Activated naive CD8-positive, alpha-beta T cell treated with anti-CD3 and anti-CD28 coated beads, Interleukin-2, amount 50 U/mL, for 24 hours (primary cell): ENCODE measurements around the gene NDUFB11.

Source experiments
- ATAC-seq: fragments of 150-1000 bp; cut with Tn5 transposase; one replicate; pipeline ENCODE4 v1.10.0; 2021
- DNase-seq: peaks from one replicate; pipeline ENCODE4 v3.0.0; 2021
- H3K27ac Mint-ChIP-seq: one replicate; pipeline ENCODE4 v1.8.0; 2021; ENCODE audit warnings: mild to moderate bottlenecking, mixed read lengths
- H3K27me3 Mint-ChIP-seq: one replicate; pipeline ENCODE4 v1.8.0; 2021; ENCODE audit warnings: mixed read lengths
- H3K36me3 Mint-ChIP-seq: one replicate; pipeline ENCODE4 v1.8.0; 2021; ENCODE audit warnings: low read depth, mixed read lengths
- H3K4me1 Mint-ChIP-seq: one replicate; pipeline ENCODE4 v1.8.0; 2021; ENCODE audit warnings: mixed read lengths
- H3K4me3 Mint-ChIP-seq: one replicate; pipeline ENCODE4 v1.8.0; 2021; ENCODE audit warnings: mild to moderate bottlenecking, moderate library complexity, mixed read lengths
- H3K9me3 Mint-ChIP-seq: one replicate; pipeline ENCODE4 v1.8.0; 2021; ENCODE audit warnings: mixed read lengths

The NDUFB11 gene

DNA sequence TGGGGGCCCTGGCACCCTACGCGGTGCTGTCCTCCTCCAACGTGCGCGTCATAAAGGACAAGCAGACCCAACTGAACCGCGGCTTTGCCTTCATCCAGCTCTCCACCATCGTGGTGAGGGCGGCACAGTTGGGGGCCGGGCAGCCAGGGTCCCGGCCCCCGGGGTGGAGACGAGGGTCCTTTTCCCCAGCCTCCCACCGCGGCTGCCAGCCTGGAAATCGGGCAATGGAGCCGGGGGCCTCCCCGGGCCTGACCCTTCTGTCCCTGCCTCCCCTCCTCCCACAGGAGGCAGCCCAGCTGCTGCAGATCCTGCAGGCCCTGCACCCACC, 35.4 kb upstream of the NDUFB11 start:
- ATAC-seq = no peak
- Mint-ChIP-seq H3K9me3 (no peaks in the 10 kb centered on the region), H3K36me3 (peaks cover 16% of the 10 kb centered on the region), H3K4me3 (no peak overlapping the region), H3K4me1 (no peaks in the 10 kb centered on the region), H3K27ac (no peak overlapping the region), H3K27me3 (no peaks in the 10 kb centered on the region)
- DNase-seq = no peak

DNA sequence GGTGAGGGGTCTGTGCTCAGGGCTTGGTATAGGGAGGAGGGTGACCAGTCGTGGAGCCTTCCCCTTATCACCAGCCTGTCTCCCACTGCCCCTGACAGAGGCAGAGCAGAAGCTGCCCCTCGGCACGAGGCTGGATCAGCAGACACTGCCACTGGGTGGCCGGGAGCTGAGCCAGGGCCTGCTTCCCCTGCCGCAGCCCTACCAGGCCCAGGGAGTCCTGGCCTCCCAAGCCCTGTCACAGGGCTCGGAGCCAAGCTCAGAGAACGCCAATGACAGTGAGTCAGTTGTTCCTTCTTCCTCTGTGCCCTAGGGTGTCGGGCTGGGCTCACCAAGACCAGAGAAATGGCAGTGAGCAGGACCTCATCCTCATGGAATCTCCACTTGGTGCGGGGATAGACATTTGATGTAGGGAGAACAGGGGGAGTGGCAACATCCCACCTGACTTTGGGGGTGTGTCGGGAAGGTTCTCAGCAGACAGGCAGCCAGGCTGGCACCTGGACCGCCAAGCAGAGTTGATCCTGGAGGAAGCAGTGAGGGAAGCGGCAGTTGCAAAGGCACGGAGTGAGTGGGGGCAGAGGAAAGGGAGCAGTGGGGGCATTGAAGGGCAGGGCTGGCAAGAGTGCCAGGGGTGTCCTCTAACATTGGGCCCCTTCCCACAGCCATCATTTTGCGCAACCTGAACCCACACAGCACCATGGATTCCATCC, 34.9 kb upstream of the NDUFB11 start:
- Mint-ChIP-seq H3K4me1 (no peaks in the 10 kb centered on the region), H3K27me3 (no peaks in the 10 kb centered on the region), H3K36me3 (peaks cover 15% of the 10 kb centered on the region), H3K9me3 (no peaks in the 10 kb centered on the region), H3K27ac (no peak overlapping the region), H3K4me3 (no peak overlapping the region)
- ATAC-seq (no peak), DNase-seq (no peak)

- DNase-seq = no peak
- no peak for ATAC-seq
- H3K27me3 Mint-ChIP-seq = no peaks in the 10 kb centered on the region
- no peaks in the 10 kb centered on the region for H3K4me1 Mint-ChIP-seq
- no peak overlapping the region for H3K27ac Mint-ChIP-seq
- no peak overlapping the region for H3K4me3 Mint-ChIP-seq
- H3K36me3 Mint-ChIP-seq = peaks cover 15% of the 10 kb centered on the region
- H3K9me3 Mint-ChIP-seq = no peaks in the 10 kb centered on the region
These were observed 33.8 kb upstream of the NDUFB11 start for GRCh38 chrX:47178337-47178736.

GRCh38 chrX:47177079-47177478, 32.6 kb upstream of the NDUFB11 start:
- no peaks in the 10 kb centered on the region for H3K9me3 Mint-ChIP-seq

DNA sequence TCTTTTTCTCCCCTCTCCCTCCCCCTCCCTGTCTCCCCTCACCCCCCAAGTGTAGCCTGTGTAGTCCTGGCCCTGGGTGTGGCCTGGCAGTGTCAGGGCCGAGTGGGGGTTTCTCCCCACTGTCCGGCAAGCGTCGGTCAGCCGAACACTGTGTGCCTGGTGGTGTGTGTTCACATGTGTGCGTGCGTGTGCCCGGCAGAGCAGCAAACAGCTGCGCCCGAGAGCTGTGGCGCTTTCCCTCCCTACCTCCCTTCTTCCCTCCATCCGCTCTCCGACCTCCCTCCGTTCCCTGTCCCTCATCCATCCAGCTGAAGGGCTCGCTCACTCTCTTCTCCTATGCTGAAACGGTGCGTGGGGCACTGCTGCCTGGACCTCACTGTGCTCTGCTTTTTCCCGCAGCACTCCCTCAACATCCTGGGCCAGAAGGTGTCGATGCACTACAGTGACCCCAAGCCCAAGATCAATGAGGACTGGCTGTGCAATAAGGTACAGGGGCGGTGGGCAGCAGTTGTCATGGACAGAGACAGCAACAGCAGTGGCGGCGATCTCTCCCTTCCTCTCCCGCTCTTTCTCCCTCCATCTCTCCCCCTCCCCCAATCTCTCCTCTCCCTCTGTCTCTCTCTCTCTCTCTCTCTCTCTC, 31.7 kb upstream of the NDUFB11 start:
- Mint-ChIP-seq H3K4me3 (no peak overlapping the region), H3K27ac (no peak overlapping the region), H3K9me3 (no peaks in the 10 kb centered on the region), H3K4me1 (no peaks in the 10 kb centered on the region), H3K36me3 (peaks cover 10% of the 10 kb centered on the region), H3K27me3 (no peaks in the 10 kb centered on the region)
- DNase-seq (no peak), ATAC-seq (no peak)

More at GRCh38 chrX:47177079-47177478, 32.6 kb upstream of the NDUFB11 start:
- Mint-ChIP-seq H3K4me3 (no peak overlapping the region), H3K27me3 (no peaks in the 10 kb centered on the region), H3K27ac (no peak overlapping the region), H3K36me3 (peaks cover 8% of the 10 kb centered on the region), H3K4me1 (no peaks in the 10 kb centered on the region)
- ATAC-seq (no peak), DNase-seq (no peak)

DNA sequence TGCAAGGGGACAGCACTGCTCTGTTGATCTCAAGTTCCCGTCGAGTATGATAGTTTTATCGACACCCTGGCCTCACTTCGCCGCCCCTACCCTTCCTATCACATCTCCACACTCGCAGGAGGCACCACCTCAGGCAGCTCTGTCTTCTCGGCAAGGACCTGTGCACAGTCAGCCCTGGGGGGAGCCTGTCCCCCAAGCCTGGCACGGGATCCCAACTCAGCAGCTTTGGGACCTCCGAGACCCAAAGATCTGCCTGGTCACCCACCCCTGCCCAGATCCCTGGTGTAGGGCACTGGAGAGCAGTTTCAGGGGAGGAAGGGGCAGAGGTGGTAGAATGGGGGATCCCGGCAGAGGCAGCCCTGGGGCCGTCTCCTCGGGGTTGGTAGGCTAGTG, 31.1 kb upstream of the NDUFB11 start:
- Mint-ChIP-seq H3K9me3 (no peaks in the 10 kb centered on the region), H3K27me3 (no peaks in the 10 kb centered on the region), H3K27ac (no peak overlapping the region), H3K4me3 (no peak overlapping the region), H3K4me1 (no peaks in the 10 kb centered on the region), H3K36me3 (peaks cover 10% of the 10 kb centered on the region)
- DNase-seq (no peak), ATAC-seq (no peak)

DNA sequence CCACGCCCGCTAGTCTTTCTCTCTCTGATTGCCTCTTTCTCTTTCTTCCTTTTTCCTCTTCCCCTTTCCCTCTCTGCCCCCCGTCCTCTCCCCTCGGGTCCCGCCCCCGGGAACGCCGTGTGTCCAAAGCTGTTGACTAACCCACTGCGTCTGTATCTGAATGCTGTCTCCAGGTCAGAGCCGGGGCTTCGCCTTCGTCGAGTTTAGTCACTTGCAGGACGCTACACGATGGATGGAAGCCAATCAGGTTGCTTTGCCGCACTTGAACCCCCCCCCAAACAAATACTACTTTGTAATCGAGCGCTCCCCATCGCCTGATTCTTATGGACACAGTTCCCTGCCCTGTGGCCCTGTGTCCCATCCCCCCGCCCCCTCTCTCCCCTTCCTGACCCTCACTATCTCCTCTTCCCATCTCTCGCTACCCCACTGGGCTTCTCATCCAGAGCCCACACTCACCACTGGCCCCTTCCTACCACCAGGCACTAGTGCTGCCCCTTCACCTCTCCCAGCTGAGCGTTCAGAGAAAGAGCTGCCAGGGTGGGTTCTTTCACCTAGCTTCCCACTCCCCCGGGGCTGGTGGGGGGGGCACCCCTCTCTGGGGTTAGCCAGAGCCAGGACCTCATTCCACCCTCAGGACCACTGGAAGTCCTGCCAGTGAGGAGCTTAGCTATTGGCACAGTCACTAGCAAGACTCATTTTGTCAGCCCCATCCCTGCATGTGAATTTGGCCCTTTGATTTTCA, 30.5 kb upstream of the NDUFB11 start:
- no peak overlapping the region for H3K4me3 Mint-ChIP-seq
- H3K27ac Mint-ChIP-seq = no peak overlapping the region
- H3K4me1 Mint-ChIP-seq = no peaks in the 10 kb centered on the region
- ATAC-seq (no peak), DNase-seq (no peak)
- H3K36me3 Mint-ChIP-seq = peaks cover 8% of the 10 kb centered on the region
- H3K9me3 Mint-ChIP-seq = no peaks in the 10 kb centered on the region
- H3K27me3 Mint-ChIP-seq = no peaks in the 10 kb centered on the region

DNA sequence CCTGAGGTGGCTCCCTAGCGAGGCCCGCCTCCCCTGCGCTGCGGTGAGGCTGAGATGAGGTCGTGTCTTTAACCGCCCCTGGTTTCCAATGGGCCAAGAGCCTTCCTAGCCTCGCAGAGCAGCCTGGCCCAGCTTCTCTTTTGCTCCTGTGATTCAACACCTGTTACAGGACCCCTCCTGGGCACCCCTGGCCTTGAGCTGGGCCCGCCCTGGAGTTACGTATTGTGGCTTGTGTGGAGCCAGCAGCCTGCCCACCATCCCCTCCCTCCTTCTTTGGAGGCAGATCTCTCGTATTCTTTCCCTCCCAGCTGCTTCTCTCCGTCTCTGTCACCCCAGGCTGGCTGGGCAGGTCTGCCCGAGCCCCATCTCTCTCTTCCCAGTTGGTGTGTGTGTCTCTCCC, 29.9 kb upstream of the NDUFB11 start:
- Mint-ChIP-seq H3K4me1 (no peaks in the 10 kb centered on the region), H3K9me3 (no peaks in the 10 kb centered on the region), H3K4me3 (no peak overlapping the region), H3K36me3 (peaks cover 6% of the 10 kb centered on the region), H3K27me3 (no peaks in the 10 kb centered on the region), H3K27ac (no peak overlapping the region)
- ATAC-seq (no peak), DNase-seq (no peak)

DNA sequence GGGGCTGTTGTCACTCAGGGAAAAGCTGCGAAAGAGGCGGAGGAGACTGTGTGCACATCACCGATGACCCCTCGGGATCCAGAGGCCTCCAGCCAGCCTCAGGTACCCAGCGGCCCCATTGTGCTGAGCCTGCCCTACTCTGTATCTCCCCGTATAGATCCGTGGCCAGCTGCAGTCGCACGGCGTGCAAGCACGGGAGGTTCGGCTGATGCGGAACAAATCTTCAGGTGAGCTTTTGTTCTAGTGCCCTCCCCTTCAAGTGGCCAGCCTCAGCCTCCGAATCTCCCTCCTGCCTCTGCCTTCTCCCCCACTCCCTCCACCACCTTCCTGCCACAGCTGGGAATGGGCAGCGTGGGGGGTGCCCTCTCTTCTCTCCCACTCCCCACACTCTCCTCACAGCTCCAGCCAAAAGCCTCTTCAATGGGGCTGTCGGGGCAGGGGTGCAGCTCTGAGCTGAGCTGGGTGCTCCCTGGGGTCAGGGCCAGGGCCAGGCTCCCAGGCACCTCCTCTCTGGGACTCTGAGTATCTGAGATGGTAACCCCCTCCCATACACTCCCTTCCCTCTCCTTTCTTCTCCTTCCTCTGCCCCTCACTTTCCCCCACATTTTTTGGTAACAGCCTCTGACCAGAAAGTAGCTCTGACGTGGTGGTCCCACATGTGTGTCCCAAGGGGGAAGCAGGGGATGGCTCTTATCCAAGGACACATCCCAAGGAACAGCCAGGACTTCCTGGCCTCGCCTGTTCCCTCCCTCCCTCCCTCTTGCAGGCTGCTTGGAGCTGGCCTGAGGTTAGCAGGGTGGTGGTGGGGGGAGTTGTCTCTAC, 28.7 kb upstream of the NDUFB11 start:
- peaks cover 6% of the 10 kb centered on the region for H3K36me3 Mint-ChIP-seq
- no peak overlapping the region for H3K27ac Mint-ChIP-seq
- ATAC-seq (no peak), DNase-seq (no peak)
- no peaks in the 10 kb centered on the region for H3K4me1 Mint-ChIP-seq
- no peaks in the 10 kb centered on the region for H3K9me3 Mint-ChIP-seq
- no peaks in the 10 kb centered on the region for H3K27me3 Mint-ChIP-seq
- H3K4me3 Mint-ChIP-seq = no peak overlapping the region

- Mint-ChIP-seq H3K27ac (no peak overlapping the region), H3K4me1 (peaks cover 3% of the 10 kb centered on the region), H3K4me3 (no peak overlapping the region), H3K36me3 (peaks cover 3% of the 10 kb centered on the region), H3K27me3 (no peaks in the 10 kb centered on the region), H3K9me3 (no peaks in the 10 kb centered on the region)
- DNase-seq (no peak), ATAC-seq (no peak)
These were observed 28.0 kb upstream of the NDUFB11 start for GRCh38 chrX:47172549-47172948.

- no peaks in the 10 kb centered on the region for H3K27me3 Mint-ChIP-seq
- ATAC-seq (no peak), DNase-seq (no peak)
- H3K4me1 Mint-ChIP-seq = peaks cover 3% of the 10 kb centered on the region
- H3K4me3 Mint-ChIP-seq = no peak overlapping the region
- no peak overlapping the region for H3K27ac Mint-ChIP-seq
- H3K36me3 Mint-ChIP-seq = peaks cover 2% of the 10 kb centered on the region
- no peaks in the 10 kb centered on the region for H3K9me3 Mint-ChIP-seq
These were observed 27.5 kb upstream of the NDUFB11 start for GRCh38 chrX:47171996-47172395.

DNA sequence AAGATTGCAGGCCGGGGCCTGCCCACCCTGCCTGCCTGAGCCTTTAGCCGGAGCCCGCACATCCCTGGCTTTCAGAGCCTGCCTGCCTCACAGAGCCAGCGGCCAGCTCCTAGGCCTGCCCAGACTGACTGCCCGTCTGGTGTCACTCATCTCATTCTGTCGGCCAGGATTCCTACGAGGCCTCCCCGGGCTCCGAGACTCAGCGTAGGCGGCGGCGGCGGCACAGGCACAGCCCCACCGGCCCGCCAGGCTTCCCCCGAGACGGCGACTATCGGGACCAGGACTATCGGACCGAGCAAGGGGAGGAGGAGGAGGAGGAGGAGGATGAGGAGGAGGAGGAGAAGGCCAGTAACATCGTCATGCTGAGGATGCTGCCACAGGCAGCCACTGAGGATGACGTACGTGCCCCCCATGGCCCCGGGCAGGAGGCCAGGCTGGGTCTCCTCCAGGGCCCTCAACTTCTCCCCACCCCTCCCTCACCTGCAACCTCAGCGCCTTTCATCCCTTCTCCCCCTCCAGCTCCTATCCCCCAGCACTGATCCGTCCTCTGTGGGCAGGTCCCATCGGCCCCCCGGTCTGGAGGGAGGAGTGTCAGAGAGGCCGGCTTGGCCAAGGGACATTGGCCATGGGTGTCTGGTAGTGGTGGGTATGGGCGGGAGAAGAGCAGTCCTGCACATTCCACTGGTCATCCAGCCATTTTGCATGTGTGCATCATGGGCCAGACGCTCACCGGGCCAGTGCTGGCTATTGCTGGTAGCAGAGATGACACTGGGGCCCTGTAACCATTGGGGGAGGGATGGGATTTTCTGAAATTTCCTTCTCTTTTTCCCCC, 26.6 kb upstream of the NDUFB11 start:
- H3K36me3 Mint-ChIP-seq = peaks cover 2% of the 10 kb centered on the region
- no peaks in the 10 kb centered on the region for H3K9me3 Mint-ChIP-seq
- H3K4me1 Mint-ChIP-seq = peaks cover 3% of the 10 kb centered on the region
- DNase-seq (no peak), ATAC-seq (no peak)
- no peak overlapping the region for H3K27ac Mint-ChIP-seq
- no peak overlapping the region for H3K4me3 Mint-ChIP-seq
- no peaks in the 10 kb centered on the region for H3K27me3 Mint-ChIP-seq

DNA sequence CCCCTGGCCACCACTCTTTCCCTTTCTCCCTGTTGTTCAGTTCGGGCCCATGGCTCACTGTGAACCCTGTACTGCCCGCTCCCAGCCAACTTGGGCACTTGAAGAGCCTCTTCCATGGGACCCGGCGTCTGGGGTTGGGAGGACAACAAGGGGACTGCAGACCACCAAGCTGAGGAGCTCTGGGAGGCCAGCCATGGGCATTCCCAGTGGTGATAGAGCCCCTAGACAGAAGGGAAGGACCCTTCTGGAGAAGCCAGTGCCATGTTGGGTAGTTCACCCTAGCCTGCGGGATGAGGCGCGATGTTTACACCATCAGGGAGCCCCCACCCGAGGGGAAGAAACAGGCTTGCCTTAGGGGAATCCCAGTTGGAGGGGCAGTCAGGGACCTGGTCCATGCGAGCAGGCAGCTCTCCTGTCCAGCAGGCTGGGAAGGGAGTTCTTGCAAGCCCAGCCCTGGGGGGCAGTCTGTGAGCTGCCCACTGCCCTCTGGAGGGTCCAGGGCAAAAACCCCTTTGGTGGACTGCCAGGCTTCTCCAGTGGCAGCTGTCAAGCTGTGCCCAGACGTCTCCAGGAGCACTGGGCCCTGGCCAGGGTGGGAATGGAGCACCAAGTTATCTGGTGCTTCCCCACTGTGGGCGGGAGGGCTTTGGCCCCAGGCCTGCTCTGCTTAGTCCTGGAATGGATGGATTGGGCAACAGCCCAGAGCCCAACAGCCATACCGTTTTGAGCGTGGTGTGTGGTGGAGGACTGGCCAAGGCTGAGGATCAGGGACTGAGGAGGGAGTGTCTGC, 25.4 kb upstream of the NDUFB11 start:
- Mint-ChIP-seq H3K27me3 (no peaks in the 10 kb centered on the region), H3K4me3 (no peak overlapping the region), H3K4me1 (peaks cover 3% of the 10 kb centered on the region), H3K27ac (no peak overlapping the region), H3K36me3 (peaks cover 2% of the 10 kb centered on the region), H3K9me3 (no peaks in the 10 kb centered on the region)
- no peak for DNase-seq
- ATAC-seq = no peak
